Purkinje cell (primary cell): ENCODE data around the gene EZH1. TPM values are rescaled to one million over a fixed set of nuclear protein-coding genes. Genes with fewer than 3 reads are reported as not detected.

Experiments
- polyA plus RNA-seq: library from polyadenylated mRNA; unstranded; fragments of >200 nt; fragmentation: Nextera tagmentation; gene quantifications from 2 replicates; pipeline ENCODE4 v1.2.1, GENCODE V29; 2014

Gene EZH1
- polyA plus RNA-seq: 49.6 and 72.0 TPM in 2 replicates

GRCh38 chr17:42744806-42745617 lies at the start of gene EZH1:
TSS of gene EZH1 (minus strand) at chr17:42745040. CDS start at chr17:42728941, 16,099 bp downstream.

DNA sequence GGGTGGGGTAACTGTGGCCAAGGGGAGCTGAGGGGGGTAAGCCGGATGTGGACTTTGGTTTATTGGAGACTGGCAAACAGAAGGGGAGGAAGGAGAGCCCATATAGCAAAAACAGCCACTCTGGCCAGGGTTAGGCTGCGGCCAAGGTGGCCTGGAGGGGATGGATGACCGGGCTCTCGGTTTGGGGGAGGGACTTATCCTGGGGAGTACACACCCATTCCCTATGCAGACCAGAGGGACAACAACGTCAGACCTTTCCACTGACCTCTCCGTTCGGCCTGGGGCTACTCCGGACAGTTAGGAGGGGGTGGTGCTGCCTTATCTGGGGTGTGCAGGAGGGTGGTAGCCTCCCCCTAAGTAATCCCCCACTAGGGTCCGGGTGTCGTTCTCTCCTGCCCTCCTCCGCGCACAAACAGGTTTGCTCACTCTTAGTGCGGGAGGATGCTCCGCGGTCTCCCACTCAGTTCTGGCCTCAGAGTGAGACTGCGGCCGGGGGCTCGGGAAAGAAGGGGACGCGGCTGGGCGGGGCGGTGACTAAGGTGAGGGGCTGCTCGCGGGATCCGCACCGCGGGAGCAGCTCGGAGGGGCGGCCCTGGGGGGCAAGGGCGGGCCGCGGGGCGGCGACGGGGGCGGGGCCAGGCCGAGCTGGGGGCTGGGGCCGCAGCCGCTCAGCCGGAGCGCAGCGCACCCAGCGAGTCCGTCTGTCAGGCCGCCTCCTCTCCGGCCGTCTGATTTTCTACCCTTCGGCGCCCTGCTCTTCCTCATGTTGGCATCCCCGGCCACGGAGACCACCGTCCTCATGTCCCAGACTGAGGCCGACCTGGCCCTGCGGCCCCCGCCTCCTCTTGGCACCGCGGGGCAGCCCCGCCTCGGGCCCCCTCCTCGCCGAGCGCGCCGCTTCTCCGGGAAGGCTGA lies 35.4 kb upstream of the EZH1 start, which contains the start of gene WNK4:
Gene WNK4, plus strand, starts transcription at position 675 of the 915 bp plus-strand sequence. Its CDS starts 89 bp downstream, at position 764.

GRCh38 chr17:42773290-42774035 lies 28.6 kb upstream of the EZH1 start, which contains the start of gene VPS25:
TSS of gene VPS25 (plus strand) at chr17:42773449. CDS start at chr17:42773476, 27 bp downstream.

DNA sequence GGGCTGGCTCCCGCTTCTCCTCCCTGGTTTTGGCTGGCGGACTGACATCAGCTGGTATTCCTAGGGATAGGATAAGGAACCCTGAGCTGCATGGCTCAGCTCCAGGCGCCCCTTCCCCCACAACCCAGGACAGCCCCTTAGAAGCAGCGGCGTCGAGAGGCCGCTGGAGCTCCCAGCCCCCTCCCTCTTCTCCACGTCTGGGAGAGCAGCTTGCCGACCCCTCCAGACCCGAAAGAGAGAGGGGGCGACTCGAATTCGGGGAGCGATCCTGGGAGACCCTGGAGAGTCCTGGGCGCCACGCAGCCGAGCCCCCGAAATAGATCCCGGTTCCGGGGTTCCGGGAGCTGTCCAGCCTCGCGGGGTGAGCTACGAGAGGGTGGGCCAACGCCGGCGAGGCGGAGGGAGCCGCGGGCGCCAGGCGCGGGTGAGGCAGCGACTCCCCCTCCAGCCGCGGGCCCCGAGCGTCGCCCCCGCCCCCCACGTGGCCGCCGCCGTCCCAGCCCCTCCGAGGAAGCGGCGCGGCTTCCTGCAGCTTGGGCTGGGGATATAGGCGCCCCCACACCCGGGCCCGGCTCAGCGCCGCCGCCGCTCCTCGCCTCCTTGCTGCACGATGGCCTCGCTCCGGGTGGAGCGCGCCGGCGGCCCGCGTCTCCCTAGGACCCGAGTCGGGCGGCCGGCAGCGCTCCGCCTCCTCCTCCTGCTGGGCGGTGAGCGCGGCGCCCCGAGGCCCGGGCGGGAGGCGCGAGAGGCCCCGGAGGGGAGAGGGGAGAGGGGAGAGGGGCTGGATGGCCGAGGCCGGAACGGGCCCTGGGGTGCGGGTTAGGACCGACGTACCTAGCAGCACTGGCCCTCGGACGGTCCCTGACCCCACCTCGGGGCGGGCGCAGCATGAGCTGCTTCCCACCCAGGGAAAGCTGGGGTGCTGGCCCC lies 16.1 kb upstream of the EZH1 start, which contains the start of gene RAMP2:
Gene RAMP2, plus strand, starts transcription at position 576 of the 930 bp plus-strand sequence. Its CDS starts 35 bp downstream, at position 611.

GRCh38 chr17:42681976-42682721 lies 62.7 kb downstream of the EZH1 start, which contains the start of gene CNTNAP1:
TSS of gene CNTNAP1 (plus strand) at chr17:42682531. CDS start at chr17:42682830, 299 bp downstream.

DNA sequence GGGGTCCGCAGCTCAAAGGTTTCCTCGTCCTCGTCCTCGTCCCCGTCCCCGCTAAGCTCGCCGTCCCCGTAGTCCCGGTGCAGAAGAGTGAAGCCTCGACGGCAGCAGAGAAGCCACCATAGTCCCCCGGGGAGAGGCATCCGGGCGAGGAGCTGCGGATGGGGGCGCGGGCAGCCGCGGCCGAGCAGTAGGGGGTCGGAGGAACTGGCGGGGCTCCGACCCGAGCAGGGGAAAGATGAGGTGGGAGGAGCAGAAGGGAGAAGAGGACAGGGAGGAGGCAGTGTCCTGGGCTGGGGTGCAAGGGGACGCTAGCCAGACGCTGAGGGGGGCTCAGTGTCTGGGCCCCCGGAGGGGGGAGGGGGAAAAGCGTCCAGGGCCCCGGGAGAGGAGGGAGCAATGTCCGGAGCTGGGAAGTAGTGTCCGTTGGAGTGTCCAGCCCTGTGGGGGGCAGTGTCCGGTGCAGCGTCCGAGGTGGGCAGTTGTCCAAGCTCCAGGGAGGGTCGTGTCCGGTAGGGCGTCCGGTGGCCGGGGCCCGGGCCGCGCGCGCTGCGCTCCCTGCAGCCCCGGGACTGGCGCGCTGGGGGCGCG lies 68.3 kb downstream of the EZH1 start, which contains the start of gene PLEKHH3:
Gene PLEKHH3, minus strand, starts transcription at position 571 of the 588 bp plus-strand sequence. Its CDS starts 431 bp downstream, at position 140.

DNA sequence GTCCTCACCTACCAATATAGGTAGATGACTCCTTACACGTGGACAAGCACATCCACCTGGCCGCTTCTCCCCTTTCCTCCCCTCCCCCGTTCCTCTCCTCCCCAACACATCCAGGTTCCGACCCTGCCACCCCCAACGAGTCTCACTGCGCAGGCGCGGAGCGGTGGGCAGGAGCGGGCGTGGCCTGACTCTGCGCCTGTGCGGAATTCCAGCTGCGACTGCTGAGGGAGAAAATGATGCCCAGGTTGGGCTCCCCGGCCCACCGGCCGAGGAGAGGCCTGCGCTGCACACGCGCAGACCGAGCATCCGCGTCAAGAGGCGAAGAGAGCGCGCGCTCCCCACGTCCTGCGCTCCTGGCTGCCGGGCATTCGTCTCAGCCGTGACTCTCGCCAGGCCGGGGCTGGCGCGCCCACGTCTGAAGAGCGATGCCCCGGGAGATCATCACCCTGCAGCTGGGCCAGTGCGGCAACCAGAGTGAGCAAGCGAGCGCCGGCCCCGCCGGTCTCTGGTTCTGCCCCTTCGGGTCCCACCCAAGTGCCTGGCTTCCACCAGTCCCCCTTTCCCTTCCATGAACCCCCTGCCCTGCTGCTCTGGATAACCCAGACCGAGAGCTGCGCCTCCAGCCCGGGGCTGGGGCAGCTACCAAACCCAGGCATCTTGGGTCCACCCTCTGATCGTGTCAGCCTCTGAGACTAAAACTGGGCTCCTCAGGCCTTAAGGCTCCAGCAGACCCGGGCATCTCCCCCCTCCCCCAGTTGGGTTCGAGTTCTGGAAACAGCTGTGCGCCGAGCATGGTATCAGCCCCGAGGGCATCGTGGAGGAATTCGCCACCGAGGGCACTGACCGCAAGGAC lies 85.5 kb downstream of the EZH1 start, which contains the start of gene TUBG2:
Gene TUBG2, plus strand, starts transcription at position 206 of the 853 bp plus-strand sequence. Its CDS starts 220 bp downstream, at position 426.

Other genes with a start within 250 kb of the EZH1 start
- gene NAGLU, start 208.8 kb downstream of the EZH1 start, polyA plus RNA-seq: 0.69 TPM in 1 of 2 replicates, not detected in the other
- 0.32 and 0.83 TPM in 2 replicates for gene HSD17B1, start 192.1 kb downstream of the EZH1 start, polyA plus RNA-seq
- 11.2 and 11.7 TPM in 2 replicates for gene COASY, start 182.9 kb downstream of the EZH1 start, polyA plus RNA-seq
- 28.0 and 29.9 TPM in 2 replicates for gene MLX, start 177.9 kb downstream of the EZH1 start, polyA plus RNA-seq
- gene PSMC3IP, start 167.3 kb downstream of the EZH1 start, polyA plus RNA-seq: 6.4 TPM in 1 of 2 replicates, not detected in the other
- gene RETREG3, start 135.7 kb downstream of the EZH1 start, polyA plus RNA-seq: 3.6 and 4.2 TPM in 2 replicates
- gene TUBG1, start 135.4 kb downstream of the EZH1 start, polyA plus RNA-seq: 24.6 and 29.5 TPM in 2 replicates
- gene TUBG2, start 85.8 kb downstream of the EZH1 start, polyA plus RNA-seq: 15.4 and 23.9 TPM in 2 replicates
- gene PLEKHH3, start 68.0 kb downstream of the EZH1 start, polyA plus RNA-seq: 0.40 TPM in 1 of 2 replicates, not detected in the other
- gene CCR10, start 63.2 kb downstream of the EZH1 start, polyA plus RNA-seq: 0.48 TPM in 1 of 2 replicates, not detected in the other
- gene CNTNAP1, start 62.5 kb downstream of the EZH1 start, polyA plus RNA-seq: 6.8 and 11.4 TPM in 2 replicates
- 0.64 TPM in 1 of 2 replicates, not detected in the other for gene RAMP2, start 16.2 kb upstream of the EZH1 start, polyA plus RNA-seq
- 55.2 and 81.1 TPM in 2 replicates for gene VPS25, start 28.4 kb upstream of the EZH1 start, polyA plus RNA-seq
- 0.20 TPM in 2 replicates for gene WNK4, start 35.6 kb upstream of the EZH1 start, polyA plus RNA-seq
- gene COA3, start 53.7 kb upstream of the EZH1 start, polyA plus RNA-seq: 578 and 642 TPM in 2 replicates
- gene CNTD1, start 53.8 kb upstream of the EZH1 start, polyA plus RNA-seq: 2.1 and 4.4 TPM in 2 replicates
- gene BECN1, start 79.2 kb upstream of the EZH1 start, polyA plus RNA-seq: 42.3 and 53.5 TPM in 2 replicates
- gene PSME3, start 88.4 kb upstream of the EZH1 start, polyA plus RNA-seq: 28.4 and 38.3 TPM in 2 replicates
- 0.22 TPM in 1 of 2 replicates, not detected in the other for gene AOC2, start 99.5 kb upstream of the EZH1 start, polyA plus RNA-seq
- gene AOC3, start 106.2 kb upstream of the EZH1 start, polyA plus RNA-seq: not detected in 2 replicates
- not detected in 2 replicates for gene G6PC1, start 155.8 kb upstream of the EZH1 start, polyA plus RNA-seq
- 51.6 and 63.8 TPM in 2 replicates for gene AARSD1, start 219.4 kb upstream of the EZH1 start, polyA plus RNA-seq
- 0.23 TPM in 1 of 2 replicates, not detected in the other for gene PTGES3L, start 235.0 kb upstream of the EZH1 start, polyA plus RNA-seq
- gene RUNDC1, start 235.5 kb upstream of the EZH1 start, polyA plus RNA-seq: 13.3 and 14.2 TPM in 2 replicates